ENCODE data around the gene C11orf68. TPM values are rescaled to one million over a fixed set of nuclear protein-coding genes. Genes with fewer than 3 reads are reported as not detected.

Gene C11orf68
- total RNA-seq, 1 donor from 2014 or later: 34.6 TPM

GRCh38 chr11:65885231-65885630 is 33.6 kb downstream of the C11orf68 start:
- DNase-seq (ENCODE audit: low read depth): no peak
- peaks cover 36% of the 10 kb centered on the region for H3K79me2 ChIP-seq (ENCODE audit: insufficient read depth, low read length)
- no peak overlapping the region for H2AFZ ChIP-seq (ENCODE audit: low read depth, low read length)
- peaks cover 22% of the 10 kb centered on the region for H3K4me1 Mint-ChIP-seq (ENCODE audit: low read depth, unreplicated experiment)
- H3K27ac ChIP-seq (ENCODE audit: low read depth, low read length): no peak overlapping the region
- no peak overlapping the region for H3K4me2 ChIP-seq (ENCODE audit: low read length)
- no peak overlapping the region for H3K9ac ChIP-seq (ENCODE audit: low read length)
- no peaks in the 10 kb centered on the region for H3K27me3 ChIP-seq (ENCODE audit: insufficient read depth, low read length)
- H3K27me3 Mint-ChIP-seq (ENCODE audit: low read depth, unreplicated experiment): no peaks in the 10 kb centered on the region
- no peak overlapping the region for H3K27ac Mint-ChIP-seq (ENCODE audit: unreplicated experiment)
- no peaks in the 10 kb centered on the region for H3K9me3 Mint-ChIP-seq (ENCODE audit: unreplicated experiment)
- no peak overlapping the region for H3K4me3 Mint-ChIP-seq (ENCODE audit: unreplicated experiment)
- peaks cover 41% of the 10 kb centered on the region for H4K20me1 ChIP-seq (ENCODE audit: insufficient read depth, low read length)
- H3K4me3 ChIP-seq (ENCODE audit: insufficient read depth, low read depth, low read length): no peak overlapping the region
- peaks cover 14% of the 10 kb centered on the region for H3K36me3 ChIP-seq (ENCODE audit: insufficient read depth, low read length)
- peaks cover 46% of the 10 kb centered on the region for H3K4me1 ChIP-seq (ENCODE audit: insufficient read depth, low read length)
- TF ChIP-seq EZH2 (IDR thresholded peaks at IDR 0.05; ENCODE audit: insufficient read depth, low read length) (no peak), CTCF (IDR thresholded peaks at IDR 0.05; ENCODE audit: insufficient read depth, low read depth, low read length) (no peak)
- H3K9me3 ChIP-seq (ENCODE audit: insufficient read depth, low read depth, low read length): no peaks in the 10 kb centered on the region
- FAIRE-seq: no peak
- H3K36me3 Mint-ChIP-seq (ENCODE audit: low read depth, unreplicated experiment): peaks cover 14% of the 10 kb centered on the region

GRCh38 chr11:65884716-65885092 is 34.2 kb downstream of the C11orf68 start:
- peaks cover 16% of the 10 kb centered on the region for H3K4me1 Mint-ChIP-seq (ENCODE audit: low read depth, unreplicated experiment)
- no peak overlapping the region for H3K4me3 Mint-ChIP-seq (ENCODE audit: unreplicated experiment)
- Histone ChIP-seq H3K9me3 (ENCODE audit: insufficient read depth, low read depth, low read length) (no peaks in the 10 kb centered on the region), H3K9ac (ENCODE audit: low read length) (no peak overlapping the region), H3K36me3 (ENCODE audit: insufficient read depth, low read length) (peaks cover 14% of the 10 kb centered on the region), H3K79me2 (ENCODE audit: insufficient read depth, low read length) (peaks cover 36% of the 10 kb centered on the region), H3K27ac (ENCODE audit: low read depth, low read length) (no peak overlapping the region), H3K4me2 (ENCODE audit: low read length) (no peak overlapping the region), H3K27me3 (ENCODE audit: insufficient read depth, low read length) (no peaks in the 10 kb centered on the region), H3K4me1 (ENCODE audit: insufficient read depth, low read length) (peaks cover 40% of the 10 kb centered on the region), H3K4me3 (ENCODE audit: insufficient read depth, low read depth, low read length) (no peak overlapping the region), H2AFZ (ENCODE audit: low read depth, low read length) (no peak overlapping the region), H4K20me1 (ENCODE audit: insufficient read depth, low read length) (peaks cover 41% of the 10 kb centered on the region)
- peaks cover 14% of the 10 kb centered on the region for H3K36me3 Mint-ChIP-seq (ENCODE audit: low read depth, unreplicated experiment)
- TF ChIP-seq EZH2 (IDR thresholded peaks at IDR 0.05; ENCODE audit: insufficient read depth, low read length): no peak
- peak; percentile 89 for TF ChIP-seq CTCF (IDR thresholded peaks at IDR 0.05; ENCODE audit: insufficient read depth, low read depth, low read length)
- no peaks in the 10 kb centered on the region for H3K9me3 Mint-ChIP-seq (ENCODE audit: unreplicated experiment)
- H3K27ac Mint-ChIP-seq (ENCODE audit: unreplicated experiment): peak overlapping the region; percentile 27
- FAIRE-seq (no peak), DNase-seq (ENCODE audit: low read depth) (no peak)
- H3K27me3 Mint-ChIP-seq (ENCODE audit: low read depth, unreplicated experiment): no peaks in the 10 kb centered on the region

GRCh38 chr11:65883786-65884715 is 34.8 kb downstream of the C11orf68 start:
- Mint-ChIP-seq H3K4me1 (ENCODE audit: low read depth, unreplicated experiment) (peaks cover 13% of the 10 kb centered on the region), H3K4me3 (ENCODE audit: unreplicated experiment) (peak overlapping the region; percentile 34)

More at GRCh38 chr11:65883786-65884715, 34.8 kb downstream of the C11orf68 start:
- H3K36me3 Mint-ChIP-seq (ENCODE audit: low read depth, unreplicated experiment): peaks cover 14% of the 10 kb centered on the region
- peaks cover 35% of the 10 kb centered on the region for H3K4me1 ChIP-seq (ENCODE audit: insufficient read depth, low read length)
- H3K27me3 Mint-ChIP-seq (ENCODE audit: low read depth, unreplicated experiment): no peaks in the 10 kb centered on the region
- DNase-seq (ENCODE audit: low read depth): no peak
- H3K36me3 ChIP-seq (ENCODE audit: insufficient read depth, low read length): peaks cover 14% of the 10 kb centered on the region
- FAIRE-seq: no peak
- no peak overlapping the region for H3K4me3 ChIP-seq (ENCODE audit: insufficient read depth, low read depth, low read length)
- peak overlapping the region; percentile 27 for H3K27ac Mint-ChIP-seq (ENCODE audit: unreplicated experiment)
- no peak overlapping the region for H3K27ac ChIP-seq (ENCODE audit: low read depth, low read length)
- peaks cover 41% of the 10 kb centered on the region for H4K20me1 ChIP-seq (ENCODE audit: insufficient read depth, low read length)
- no peaks in the 10 kb centered on the region for H3K27me3 ChIP-seq (ENCODE audit: insufficient read depth, low read length)
- no peak overlapping the region for H3K9ac ChIP-seq (ENCODE audit: low read length)
- H3K4me2 ChIP-seq (ENCODE audit: low read length): no peak overlapping the region
- no peak for TF ChIP-seq CTCF (IDR thresholded peaks at IDR 0.05; ENCODE audit: insufficient read depth, low read depth, low read length)
- no peak for TF ChIP-seq EZH2 (IDR thresholded peaks at IDR 0.05; ENCODE audit: insufficient read depth, low read length)
- H3K9me3 ChIP-seq (ENCODE audit: insufficient read depth, low read depth, low read length): no peaks in the 10 kb centered on the region
- H3K79me2 ChIP-seq (ENCODE audit: insufficient read depth, low read length): peaks cover 36% of the 10 kb centered on the region
- H2AFZ ChIP-seq (ENCODE audit: low read depth, low read length): no peak overlapping the region
- H3K9me3 Mint-ChIP-seq (ENCODE audit: unreplicated experiment): no peaks in the 10 kb centered on the region
